Measurements from ENCODE around the gene GRHL3.

GRCh38 chr1:24386931-24387330, 67.8 kb downstream of the GRHL3 start:
- TF ChIP-seq EZH2 (IDR thresholded peaks at IDR 0.05; ENCODE audit: insufficient read depth, low read length) (no peak), CTCF (IDR thresholded peaks at IDR 0.05; ENCODE audit: insufficient read depth, low read depth, low read length) (no peak)
